SK-N-SH (cell line): Measurements from ENCODE around the gene CDK13. TPM values are rescaled to one million over a fixed set of nuclear protein-coding genes. Genes with fewer than 3 reads are reported as not detected.

Source experiments
- CTCF ChIA-PET: fragments of 300-600, 350-600 bp; formaldehyde crosslinking; extraction: SDS; loops from one replicate; lab custom pipeline; 2021; lab: Yijun Ruan, JAX
- POLR2A ChIA-PET: fragments of 350-600 bp; sonication (Branson Sonifier 250); formaldehyde crosslinking; extraction: SDS; loops from one replicate; lab custom pipeline; 2020; ENCODE audit warnings: antibody characterized with exemption, inconsistent platforms; lab: Yijun Ruan, JAX
- DNase-seq: peaks from one replicate; pipeline ENCODE4 v3.0.0; 2012
- H2AFZ ChIP-seq: fragments of 200-600 bp; sonication (generic); 2 replicates; pipeline ENCODE4 v1.8.1; 2016; ENCODE audit warnings: antibody characterized with exemption, mild to moderate bottlenecking, low read depth
- H3F3A ChIP-seq: fragments of 200-600 bp; sonication (generic); replicated peaks from 2 replicates; pipeline ENCODE3; 2016; ENCODE audit warnings: antibody characterized with exemption, mild to moderate bottlenecking; ENCODE audit not compliant: insufficient read depth
- H3K27ac ChIP-seq, 2 experiments: fragments of 200-500 bp in 1 of 2; fragments of 200-600 bp in 1 of 2; sonication (Bioruptor generic) in 1 of 2; sonication (generic), shearing (Covaris generic) in 1 of 2; 2 replicates each; pipeline versions ENCODE4 v1.5.1 to v1.6.1; 2014 to 2016; ENCODE audit warnings: low read depth in 2 of 2, inconsistent platforms in 1 of 2, low read length in 1 of 2, mild to moderate bottlenecking in 1 of 2, mixed read lengths in 1 of 2
- H3K27me3 ChIP-seq: fragments of 200-600 bp; sonication (generic), shearing (Covaris generic); 2 replicates; pipeline ENCODE4 v1.6.1; 2016; ENCODE audit warnings: mixed run types; ENCODE audit not compliant: insufficient read depth
- H3K36me3 ChIP-seq, 2 experiments: fragments of 200-500 bp in 1 of 2; fragments of 200-600 bp in 1 of 2; sonication (Bioruptor generic) in 1 of 2; sonication (generic) in 1 of 2; replicated peaks in 1 of 2; 2 replicates each; pipeline versions ENCODE3 to v1.5.1; 2014 to 2016; ENCODE audit warnings: low read length in 1 of 2, mild to moderate bottlenecking in 1 of 2; ENCODE audit not compliant: insufficient read depth in 2 of 2, control insufficient read depth in 1 of 2
- H3K4me1 ChIP-seq, 2 experiments: fragments of 200-500 bp in 1 of 2; fragments of 200-600 bp in 1 of 2; sonication (Bioruptor generic) in 1 of 2; sonication (generic), shearing (Covaris generic) in 1 of 2; 2 replicates each; pipeline versions ENCODE4 v1.5.1 to v1.6.1; 2014 to 2016; ENCODE audit warnings: low read depth in 1 of 2, low read length in 1 of 2, mixed run types in 1 of 2; ENCODE audit not compliant: insufficient read depth in 2 of 2, control insufficient read depth in 1 of 2
- H3K4me2 ChIP-seq: fragments of 200-600 bp; sonication (generic), shearing (Covaris generic); 2 replicates; pipeline ENCODE4 v1.6.1; 2017; ENCODE audit warnings: mixed run types
- H3K4me3 ChIP-seq, 2 experiments: fragments of 200-500 bp in 1 of 2; fragments of 200-600 bp in 1 of 2; sonication (Bioruptor generic) in 1 of 2; sonication (generic), shearing (Covaris generic) in 1 of 2; 2 replicates each; pipeline versions ENCODE4 v1.5.1 to v1.8.1; 2014 to 2016; ENCODE audit warnings: low read depth in 2 of 2, inconsistent platforms in 1 of 2, low read length in 1 of 2, mild to moderate bottlenecking in 1 of 2, mixed read lengths in 1 of 2, moderate library complexity in 1 of 2
- H3K79me2 ChIP-seq: fragments of 200-600 bp; sonication (generic); 2 replicates; pipeline ENCODE4 v1.8.1; 2017; ENCODE audit warnings: mild to moderate bottlenecking; ENCODE audit not compliant: insufficient read depth
- H3K9ac ChIP-seq: fragments of 200-600 bp; sonication (generic); 2 replicates; pipeline ENCODE4 v1.6.1; 2017; ENCODE audit warnings: mixed run types
- H3K9me2 ChIP-seq: fragments of 200-600 bp; sonication (generic); 2 replicates; pipeline ENCODE4 v1.6.1; 2017; ENCODE audit warnings: mixed run types
- H3K9me3 ChIP-seq: fragments of 200-600 bp; sonication (generic); 2 replicates; pipeline ENCODE4 v1.6.1; 2017; ENCODE audit warnings: mixed run types, mild to moderate bottlenecking, moderate library complexity
- H4K20me1 ChIP-seq: fragments of 200-600 bp; sonication (generic); 2 replicates; pipeline ENCODE4 v1.6.1; 2017; ENCODE audit warnings: mild to moderate bottlenecking, mixed run types; ENCODE audit not compliant: insufficient read depth
- CHD2 ChIP-seq: fragments of 150-350 bp; IDR thresholded peaks from 2 replicates; pipeline ENCODE4 v1.6.1; 2018; ENCODE audit warnings: low read length; ENCODE audit not compliant: partially characterized antibody
- EP300 ChIP-seq, 2 experiments: IDR thresholded peaks; 2 replicates each; pipeline versions ENCODE4 v1.4.0 to v1.6.1; 2012; ENCODE audit warnings: borderline replicate concordance in 1 of 2, low read depth in 1 of 2, low read length in 1 of 2
- GABPA ChIP-seq: IDR thresholded peaks from 2 replicates; pipeline ENCODE4 v1.4.0; 2012; ENCODE audit warnings: low read depth, mild to moderate bottlenecking
- GATA2 ChIP-seq: sonication (generic); formaldehyde crosslinking; IDR thresholded peaks from 2 replicates; pipeline ENCODE4 v1.5.0; 2020; ENCODE audit warnings: mild to moderate bottlenecking, missing genetic modification reagents
- IRF3 ChIP-seq: fragments of 150-350 bp; IDR thresholded peaks from 2 replicates; pipeline ENCODE4 v1.6.1; 2016; ENCODE audit warnings: mild to moderate bottlenecking, low read depth, low read length
- MEF2A ChIP-seq: IDR thresholded peaks from 2 replicates; pipeline ENCODE4 v1.4.0; 2012; ENCODE audit warnings: low read depth, borderline replicate concordance
- NFIC ChIP-seq: IDR thresholded peaks from 2 replicates; pipeline ENCODE4 v1.4.0; 2012; ENCODE audit warnings: borderline replicate concordance
- POLR2AphosphoS5 ChIP-seq: IDR thresholded peaks from 2 replicates; pipeline ENCODE4 v1.6.1; 2012; ENCODE audit warnings: low read depth, low read length
- RAD21 ChIP-seq: IDR thresholded peaks from 2 replicates; pipeline ENCODE4 v1.6.1; 2012; ENCODE audit warnings: mild to moderate bottlenecking, low read length
- REST ChIP-seq: IDR thresholded peaks from 2 replicates; pipeline ENCODE4 v1.6.1; 2012; ENCODE audit warnings: mild to moderate bottlenecking, low read depth, low read length, moderate library complexity
- RFX5 ChIP-seq: IDR thresholded peaks from 2 replicates; pipeline ENCODE4 v1.6.1; 2012; ENCODE audit warnings: mild to moderate bottlenecking, improper control_type of control experiment, low read length
- RXRA ChIP-seq: IDR thresholded peaks from 2 replicates; pipeline ENCODE4 v1.4.0; 2012; ENCODE audit warnings: low read depth, mild to moderate bottlenecking, borderline replicate concordance
- SMC3 ChIP-seq: IDR thresholded peaks from 2 replicates; pipeline ENCODE4 v1.6.1; 2012; ENCODE audit warnings: low read depth, low read length, improper control_type of control experiment
- TCF12 ChIP-seq: IDR thresholded peaks from 2 replicates; pipeline ENCODE4 v1.4.0; 2012
- USF1 ChIP-seq: IDR thresholded peaks from 2 replicates; pipeline ENCODE4 v1.4.0; 2012; ENCODE audit warnings: low read depth, borderline replicate concordance
- ZBTB33 ChIP-seq: IDR thresholded peaks from 2 replicates; pipeline ENCODE4 v1.4.0; 2012; ENCODE audit warnings: low read depth, borderline replicate concordance
- WGBS: methylation state at CpG from one replicate; pipeline ENCODE4 v1.1.6; 2017; ENCODE audit warnings: low lambda C conversion rate; 5-methylcytosine and 5-hydroxymethylcytosine counted together
- polyA plus RNA-seq, 3 experiments: library from polyadenylated mRNA; depleted of rRNA; stranded (reverse); fragments of >200 nt; gene quantifications; 2 replicates each; pipeline ENCODE4 v1.2.3, GENCODE V29; 2012

The CDK13 gene
- polyA plus RNA-seq, 1 of the 3 experiments (the other 2 are of a cell fraction) = 23.1 TPM

- Histone ChIP-seq H3K27ac (no peak overlapping the region), H3K9me2 (no peaks in the 10 kb centered on the region), H3K79me2 (no peaks in the 10 kb centered on the region), H3K27me3 (peaks cover 11% of the 10 kb centered on the region), H4K20me1 (no peaks in the 10 kb centered on the region), H3K4me3 (no peak overlapping the region), H3K9ac (no peak overlapping the region), H3K9me3 (no peaks in the 10 kb centered on the region), H2AFZ (no peak overlapping the region), H3F3A (no peaks in the 10 kb centered on the region), H3K4me1 (no peaks in the 10 kb centered on the region), H3K4me2 (no peak overlapping the region), H3K36me3 (no peaks in the 10 kb centered on the region)
- 87% methylated on average over 1 of the region's 1 CpG for WGBS
- no peak for DNase-seq
- POLR2A ChIA-PET = no interaction called here
- no peak for TF ChIP-seq NFIC
- no peak for TF ChIP-seq MEF2A
- no peak for TF ChIP-seq RFX5
- TF ChIP-seq GABPA = no peak
- no peak for TF ChIP-seq TCF12
- no peak for TF ChIP-seq RXRA
- TF ChIP-seq SMC3 = no peak
- TF ChIP-seq REST = no peak
- TF ChIP-seq POLR2AphosphoS5 = no peak
- TF ChIP-seq EP300 (IDR thresholded peaks at IDR 0.05; ENCODE audit: borderline replicate concordance in 1 of 2, low read depth in 1 of 2, low read length in 1 of 2) = no peak
- no peak for TF ChIP-seq GATA2 (CRISPR knock-in tag)
- no peak for TF ChIP-seq CHD2
- CTCF ChIA-PET = interaction anchor here (1.5 to 3.0 kb wide), 2 partner anchors 26 to 34 kb away, joined by 4 to 17 read pairs; no protein-coding TSS in a partner anchor
Measured at GRCh38 chr7:39923091-39923490, 27.0 kb upstream of the CDK13 start.

- no peaks in the 10 kb centered on the region for H3F3A ChIP-seq
- CTCF ChIA-PET = interaction anchor here (0.8 to 3.0 kb wide), 3 partner anchors 9 to 33 kb away, joined by 3 to 17 read pairs (median 4); no protein-coding TSS in a partner anchor
- no peaks in the 10 kb centered on the region for H3K36me3 ChIP-seq
- H3K9ac ChIP-seq = no peak overlapping the region
- no peak overlapping the region for H3K4me3 ChIP-seq
- H3K9me3 ChIP-seq = no peaks in the 10 kb centered on the region
- no peaks in the 10 kb centered on the region for H3K9me2 ChIP-seq
- no peak overlapping the region for H2AFZ ChIP-seq
- H3K4me2 ChIP-seq = no peak overlapping the region
- TF ChIP-seq RAD21 (no peak), REST (no peak), POLR2AphosphoS5 (no peak), USF1 (no peak), ZBTB33 (no peak), IRF3 (no peak)
- TF ChIP-seq, all 33 proteins: peak for 0
- no peak for DNase-seq
- Histone ChIP-seq H4K20me1 (no peaks in the 10 kb centered on the region), H3K27me3 (peaks cover under 1% of the 10 kb centered on the region; the same call in 1 of the 2 replicates), H3K79me2 (no peaks in the 10 kb centered on the region), H3K27ac (no peak overlapping the region), H3K4me1 (no peaks in the 10 kb centered on the region)
- WGBS = 86% methylated on average over 2 of the region's 2 CpGs
- POLR2A ChIA-PET = no interaction called here
Measured at GRCh38 chr7:39924122-39924521, 25.9 kb upstream of the CDK13 start.
